H1 (cell line): Measurements from ENCODE around the gene GNS.

Source experiments
- ATF3 ChIP-seq: IDR thresholded peaks from 2 replicates; pipeline ENCODE4 v1.6.1; 2011; ENCODE audit warnings: low read depth, mild to moderate bottlenecking, low read length; ENCODE audit not compliant: insufficient read depth
- CTCF ChIP-seq, 3 experiments: IDR thresholded peaks; 1 replicate in 2 of 3; 2 replicates in 1 of 3; pipeline versions ENCODE4 v1.5.1 to v1.6.1; 2011; ENCODE audit warnings: low read length in 3 of 3, mild to moderate bottlenecking in 3 of 3, inconsistent platforms in 2 of 3, low read depth in 1 of 3, moderate library complexity in 1 of 3; ENCODE audit not compliant: insufficient read depth in 1 of 3; ENCODE audit errors: control extremely low read depth in 1 of 3
- EZH2 ChIP-seq: fragments of 200-600 bp; sonication (generic); IDR thresholded peaks from 2 replicates; pipeline ENCODE4 v1.7.1; 2012; ENCODE audit warnings: low read depth, mild to moderate bottlenecking, moderate library complexity, low read length, inconsistent platforms; ENCODE audit not compliant: severe bottlenecking
- GTF2F1 ChIP-seq: IDR thresholded peaks from 2 replicates; pipeline ENCODE4 v1.6.1; 2012; ENCODE audit warnings: low read depth, low read length, improper control_type of control experiment, borderline replicate concordance
- JUN ChIP-seq: IDR thresholded peaks from 2 replicates; pipeline ENCODE4 v1.6.1; 2011; ENCODE audit warnings: low read depth, mild to moderate bottlenecking, improper control_type of control experiment, low read length
- KDM1A ChIP-seq: fragments of 200-600, 300-600 bp; sonication (generic); IDR thresholded peaks from 2 replicates; pipeline ENCODE4 v1.7.1; 2016; ENCODE audit warnings: mild to moderate bottlenecking, low read length, borderline replicate concordance
- POLR2AphosphoS5 ChIP-seq: IDR thresholded peaks from 2 replicates; pipeline ENCODE4 v1.6.1; 2011; ENCODE audit warnings: low read depth, low read length
- RAD21 ChIP-seq, 2 experiments: IDR thresholded peaks in 1 of 2; conservative IDR thresholded peaks in 1 of 2; 2 replicates each; pipeline ENCODE4 v1.6.1; 2011; ENCODE audit warnings: low read depth in 2 of 2, low read length in 2 of 2, improper control_type of control experiment in 1 of 2, inconsistent platforms in 1 of 2, mild to moderate bottlenecking in 1 of 2, moderate library complexity in 1 of 2
- RNF2 ChIP-seq: fragments of 200-900, 300-1000 bp; sonication (generic); IDR thresholded peaks from 2 replicates; pipeline ENCODE4 v1.7.1; 2016; ENCODE audit warnings: borderline replicate concordance, low read depth, mild to moderate bottlenecking, antibody characterized with exemption, low read length; ENCODE audit not compliant: poor library complexity, severe bottlenecking; ENCODE audit errors: missing control alignments
- SIRT6 ChIP-seq: IDR thresholded peaks from one replicate; pipeline ENCODE4 v1.7.1; 2012; ENCODE audit warnings: low read length, inconsistent platforms
- SUZ12 ChIP-seq: fragments of 200-600 bp; sonication (generic); IDR thresholded peaks from 2 replicates; pipeline ENCODE4 v1.6.1; 2012; ENCODE audit warnings: mild to moderate bottlenecking, inconsistent platforms, low read length, moderate library complexity, mixed read lengths

- TF ChIP-seq EZH2: no peak
- TF ChIP-seq SIRT6: no peak
- TF ChIP-seq RNF2: no peak
- no peak for TF ChIP-seq JUN
- no peak for TF ChIP-seq GTF2F1
- TF ChIP-seq RAD21 (IDR thresholded peaks at IDR 0.05 in 1 of 2, conservative IDR thresholded peaks at IDR 0.05 in 1 of 2; ENCODE audit: low read depth in 2 of 2, low read length in 2 of 2): no peak
- no peak for TF ChIP-seq KDM1A
- no peak for TF ChIP-seq ATF3
- no peak for TF ChIP-seq POLR2AphosphoS5
- TF ChIP-seq CTCF (IDR thresholded peaks at IDR 0.05; ENCODE audit: control extremely low read depth in 1 of 3, insufficient read depth in 1 of 3, low read depth in 1 of 3, low read length in 3 of 3): no peak
- TF ChIP-seq SUZ12: no peak
Measured at GRCh38 chr12:64672925-64673409, 86.2 kb downstream of the GNS start.
